Measurements from ENCODE around the gene PITRM1.

PITRM1 gene

GRCh38 chr10:3136763-3137611, 35.6 kb downstream of the PITRM1 start:
- no peak for DNase-seq

GRCh38 chr10:3136336-3136735, 36.2 kb downstream of the PITRM1 start:
- no peak for DNase-seq

- DNase-seq, result no peak
These were observed 37.6 kb downstream of the PITRM1 start for GRCh38 chr10:3135006-3135405.

DNA sequence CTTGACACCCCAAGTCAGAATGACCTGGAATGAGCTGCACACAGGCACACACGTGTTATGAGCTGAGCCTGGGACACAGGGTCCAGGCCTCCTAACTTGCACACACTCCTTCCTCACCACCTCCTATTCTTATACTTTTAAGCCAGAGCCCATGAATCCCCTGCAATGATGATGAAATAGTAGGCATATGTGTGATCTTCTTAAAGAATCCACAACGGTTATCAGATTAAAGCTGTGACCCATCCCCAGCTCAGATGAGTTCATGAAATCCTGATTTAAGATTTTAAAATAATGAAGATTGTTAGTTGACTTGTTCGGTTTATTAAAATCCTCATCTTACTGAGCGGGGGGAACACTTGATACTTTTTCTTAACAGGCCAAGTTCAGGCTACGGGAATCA, 38.6 kb downstream of the PITRM1 start:
- DNase-seq, result no peak

- DNase-seq, result no peak
These were observed 40.3 kb downstream of the PITRM1 start for GRCh38 chr10:3132036-3133025.

DNA sequence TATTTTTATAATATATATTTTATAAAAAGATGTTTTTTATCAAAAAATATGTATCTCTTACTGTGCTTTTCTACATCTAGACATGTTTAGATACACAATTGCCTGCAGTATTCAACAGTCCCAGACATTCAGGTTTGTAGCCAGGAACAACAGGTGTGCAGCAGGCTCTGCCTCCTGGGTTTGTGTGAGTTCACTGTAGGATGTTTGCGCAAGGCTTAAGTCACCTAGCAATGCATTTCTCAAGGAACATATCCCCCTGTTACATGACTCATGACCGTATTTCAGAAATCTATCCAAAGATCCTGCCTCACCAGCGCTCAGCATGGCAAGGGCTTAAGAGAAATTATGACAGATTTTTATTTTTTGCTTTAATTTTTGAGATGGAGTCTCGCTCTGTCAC, 41.5 kb downstream of the PITRM1 start:
- DNase-seq, result no peak

- no peak for DNase-seq
These were observed 42.8 kb downstream of the PITRM1 start for GRCh38 chr10:3129581-3130340.

GRCh38 chr10:3128379-3129130, 44.0 kb downstream of the PITRM1 start:
- no peak for DNase-seq

- no peak for DNase-seq
These were observed 44.7 kb downstream of the PITRM1 start for GRCh38 chr10:3127921-3128320.

GRCh38 chr10:3126741-3127346, 45.7 kb downstream of the PITRM1 start:
- no peak for DNase-seq

GRCh38 chr10:3126249-3126648, 46.3 kb downstream of the PITRM1 start:
- no peak for DNase-seq

DNA sequence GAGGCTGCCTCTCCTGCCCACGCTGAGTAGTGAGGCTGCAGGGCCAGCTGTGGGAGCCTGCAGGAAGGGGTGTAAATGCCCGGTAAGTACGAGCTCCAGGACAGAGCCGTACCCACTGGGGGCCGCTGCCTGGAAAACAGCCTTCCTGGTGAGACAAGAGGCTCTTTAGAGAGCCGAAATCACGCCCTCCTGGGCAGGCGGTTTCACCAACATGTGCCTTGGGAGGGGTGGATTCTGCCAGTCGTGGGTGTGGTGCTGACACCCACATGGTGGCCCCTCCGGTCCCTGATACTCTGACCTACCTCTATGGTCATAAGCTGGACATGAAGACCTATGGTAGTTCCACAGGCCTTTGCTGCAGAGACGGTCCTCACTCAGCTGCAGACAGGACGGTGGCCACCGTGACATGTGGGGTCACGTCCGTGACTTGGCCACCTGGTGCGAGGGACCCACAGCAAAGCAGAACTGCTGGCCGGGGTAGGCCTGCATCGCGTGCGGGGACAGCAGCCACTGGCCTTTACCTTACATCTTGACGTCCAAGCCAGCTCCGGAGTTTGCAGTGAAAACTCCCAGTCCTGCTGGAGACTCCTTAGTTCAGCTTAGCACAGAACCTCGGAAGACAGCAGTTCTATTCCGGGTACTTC, 46.9 kb downstream of the PITRM1 start:
- no peak for DNase-seq

GRCh38 chr10:3124412-3125175, 48.0 kb downstream of the PITRM1 start:
- no peak for DNase-seq

GRCh38 chr10:3123571-3124411, 48.8 kb downstream of the PITRM1 start:
- no peak for DNase-seq

GRCh38 chr10:3122486-3123205, 49.9 kb downstream of the PITRM1 start:
- no peak for DNase-seq

DNA sequence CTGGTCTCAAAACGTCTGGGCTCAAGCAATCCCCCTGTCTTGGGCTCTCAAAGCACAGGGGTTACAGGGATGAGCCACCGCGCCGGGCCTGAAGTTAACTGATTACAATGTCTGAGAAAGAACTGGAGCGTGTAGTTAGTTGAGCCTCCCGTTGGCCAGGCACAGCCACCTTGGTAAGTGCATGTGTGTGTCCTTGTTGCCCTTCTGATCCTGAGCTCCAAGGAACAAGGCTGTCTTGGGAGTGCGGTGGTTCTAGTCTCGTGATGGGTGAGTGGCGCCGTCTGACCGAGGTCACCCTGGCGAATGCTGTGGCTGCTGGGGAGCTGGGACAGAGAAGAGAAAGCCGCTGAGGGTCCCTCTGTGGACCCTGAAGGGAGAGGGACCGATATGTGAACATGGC, 50.5 kb downstream of the PITRM1 start:
- DNase-seq, result no peak

DNA sequence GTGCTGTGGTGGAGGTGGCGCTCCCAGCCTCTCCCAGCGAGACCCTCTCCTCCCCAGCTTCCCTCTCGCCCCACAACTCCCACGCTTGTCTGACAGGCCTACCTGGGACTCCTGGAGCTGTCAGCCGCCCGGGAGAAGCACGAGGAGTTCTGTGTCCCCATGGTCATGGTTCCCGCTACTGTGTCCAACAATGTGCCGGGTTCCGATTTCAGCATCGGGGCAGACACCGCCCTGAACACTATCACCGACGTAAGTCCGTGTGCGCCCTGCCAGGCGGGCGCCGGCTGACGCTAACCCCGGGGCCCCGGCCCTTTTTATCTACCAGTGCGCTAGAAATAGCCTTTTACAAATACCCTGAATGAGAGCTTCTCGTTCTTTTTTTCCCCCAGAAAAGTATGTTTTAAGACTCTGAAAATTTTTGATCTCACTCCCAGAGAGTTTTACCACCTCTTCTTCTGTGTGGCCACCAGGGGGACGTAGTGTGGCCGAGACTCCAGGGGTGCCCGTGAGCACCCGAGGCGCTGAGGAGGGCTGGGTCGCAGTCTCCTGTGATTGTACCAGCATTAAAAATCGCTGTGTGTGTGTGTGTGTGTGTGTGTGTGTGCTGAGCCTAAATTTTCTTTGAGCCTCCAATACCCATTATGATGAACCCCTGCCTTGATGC, 52.7 kb downstream of the PITRM1 start:
- DNase-seq, result no peak

DNA sequence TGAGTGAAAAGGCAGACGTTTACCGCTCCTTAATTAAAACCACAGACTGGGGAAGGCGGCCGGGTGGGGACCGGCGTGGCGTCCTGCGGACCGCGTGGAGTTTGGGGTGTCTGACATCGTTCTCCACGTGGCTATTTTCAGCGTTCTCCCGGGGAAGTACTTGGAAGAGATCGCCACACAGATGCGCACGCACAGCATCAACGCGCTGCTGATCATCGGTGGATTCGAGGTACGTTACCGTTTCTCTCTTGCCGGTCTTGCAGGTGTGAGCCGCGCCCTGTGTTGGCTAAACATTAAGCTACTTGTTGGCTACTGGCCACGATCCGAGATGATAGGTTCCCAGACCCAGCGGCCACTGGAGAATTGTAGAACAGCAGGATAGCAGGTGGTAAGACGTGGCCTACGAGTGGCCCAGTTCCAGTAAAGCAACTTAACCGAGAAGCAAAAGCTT, 53.9 kb downstream of the PITRM1 start:
- DNase-seq, result no peak
